GM21825 (cell line): Measurements from ENCODE around the gene TAX1BP1.
"Not testable (repeated sequence)": the region's sequence is repeated elsewhere in the genome, so short reads cannot be mapped to it uniquely, and the experiment has no call there.

Source experiments
- ATAC-seq: cut with Tn5 transposase; IDR thresholded peaks from one replicate; pipeline ENCODE4 v1.9.1; 2021; ENCODE audit warnings: mild to moderate bottlenecking, moderate library complexity; ENCODE audit not compliant: unreplicated experiment

The TAX1BP1 gene

GRCh38 chr7:27737616-27738015 lies 2.3 kb upstream of the TAX1BP1 start:
- no peak for ATAC-seq

- peak; percentile 35 for ATAC-seq
Measured at GRCh38 chr7:27739301-27739908, 557 bp upstream of the TAX1BP1 start.

GRCh38 chr7:27740449-27741086 lies 606 bp downstream of the TAX1BP1 start:
- ATAC-seq, result peak; percentile 67

- not testable (repeated sequence) for ATAC-seq
Measured at GRCh38 chr7:27742091-27742710, 2.2 kb downstream of the TAX1BP1 start.

- no peak for ATAC-seq
Measured at GRCh38 chr7:27745064-27745583, 5.2 kb downstream of the TAX1BP1 start.

GRCh38 chr7:27746486-27746885 lies 6.5 kb downstream of the TAX1BP1 start:
- ATAC-seq, result no peak

- ATAC-seq, result no peak
Measured at GRCh38 chr7:27746978-27747377, 7.0 kb downstream of the TAX1BP1 start.

- no peak for ATAC-seq
Measured at GRCh38 chr7:27747589-27748368, 7.8 kb downstream of the TAX1BP1 start.

- ATAC-seq, result no peak
Measured at GRCh38 chr7:27750316-27750715, 10.4 kb downstream of the TAX1BP1 start.

- no peak for ATAC-seq
Measured at GRCh38 chr7:27751888-27752660, 12.1 kb downstream of the TAX1BP1 start.

GRCh38 chr7:27753863-27754262 lies 13.9 kb downstream of the TAX1BP1 start:
- no peak for ATAC-seq

GRCh38 chr7:27756298-27756697 lies 16.3 kb downstream of the TAX1BP1 start:
- ATAC-seq, result no peak

- no peak for ATAC-seq
Measured at GRCh38 chr7:27759491-27759890, 19.5 kb downstream of the TAX1BP1 start.

GRCh38 chr7:27762062-27762461 lies 22.1 kb downstream of the TAX1BP1 start:
- no peak for ATAC-seq

- ATAC-seq, result no peak
Measured at GRCh38 chr7:27763983-27764508, 24.1 kb downstream of the TAX1BP1 start.

- ATAC-seq, result no peak
Measured at GRCh38 chr7:27765841-27766240, 25.9 kb downstream of the TAX1BP1 start.

- ATAC-seq, result no peak
Measured at GRCh38 chr7:27767374-27767773, 27.4 kb downstream of the TAX1BP1 start.

GRCh38 chr7:27771111-27771510 lies 31.1 kb downstream of the TAX1BP1 start:
- ATAC-seq, result no peak

- ATAC-seq, result no peak
Measured at GRCh38 chr7:27774717-27775328, 34.9 kb downstream of the TAX1BP1 start.

- no peak for ATAC-seq
Measured at GRCh38 chr7:27775782-27776181, 35.8 kb downstream of the TAX1BP1 start.
